Measurements from ENCODE around the gene CCDC175. TPM values are rescaled to one million over a fixed set of nuclear protein-coding genes. Genes with fewer than 3 reads are reported as not detected.

Gene CCDC175
- total RNA-seq, result 0.58 TPM

DNA sequence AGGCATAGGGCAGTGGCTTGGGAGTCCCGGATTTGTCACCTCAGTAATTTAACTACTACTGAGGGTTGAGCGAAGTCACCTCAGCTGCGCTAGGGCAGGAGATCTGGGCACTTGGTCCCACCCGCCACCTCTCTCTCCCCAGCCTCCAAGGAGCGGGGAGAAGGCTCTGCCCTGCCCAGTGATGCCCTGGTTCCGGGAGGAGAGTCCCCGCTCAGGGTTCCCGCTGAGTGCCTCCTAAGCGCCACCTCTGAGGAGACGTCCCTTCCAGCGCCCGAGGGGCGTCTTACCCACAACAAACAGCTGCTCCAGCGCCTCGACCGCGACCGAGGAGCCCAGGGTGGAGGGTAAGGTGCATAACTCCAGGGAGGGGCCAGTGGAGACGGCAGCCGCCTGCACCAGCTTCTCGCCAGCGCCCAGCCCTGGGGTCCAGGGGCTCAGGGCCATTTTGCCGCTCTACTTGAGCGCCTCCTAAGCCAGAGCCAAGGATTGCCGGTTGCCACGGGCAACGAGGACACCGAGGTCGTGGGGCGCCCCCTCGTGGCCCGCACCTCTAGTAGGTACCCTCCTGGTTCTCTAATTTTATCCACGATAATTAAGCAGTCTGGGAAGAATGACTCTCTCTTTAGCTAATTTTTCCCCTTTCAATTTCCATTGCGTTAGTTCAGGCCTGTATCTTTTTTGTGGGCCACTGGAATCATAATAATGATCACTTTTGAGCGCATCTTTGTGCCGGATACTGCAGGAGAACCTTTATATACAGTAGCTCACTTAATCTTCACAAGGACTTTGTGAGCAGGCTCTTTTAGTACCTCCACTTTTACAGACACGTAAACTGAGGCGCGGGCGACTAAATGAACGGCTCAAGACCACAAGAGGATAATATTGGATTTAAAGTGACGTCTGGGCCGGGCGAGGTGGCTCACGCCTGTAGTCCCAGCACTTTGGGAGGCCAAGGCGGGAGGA lies at the start of gene CCDC175:
CCDC175 (minus strand) TSS at position 481 of the 963 bp plus-strand sequence; CDS start at position 444, 37 bp downstream.
- peak; percentile 86 for DNase-seq (ENCODE audit: low spot score)

DNA sequence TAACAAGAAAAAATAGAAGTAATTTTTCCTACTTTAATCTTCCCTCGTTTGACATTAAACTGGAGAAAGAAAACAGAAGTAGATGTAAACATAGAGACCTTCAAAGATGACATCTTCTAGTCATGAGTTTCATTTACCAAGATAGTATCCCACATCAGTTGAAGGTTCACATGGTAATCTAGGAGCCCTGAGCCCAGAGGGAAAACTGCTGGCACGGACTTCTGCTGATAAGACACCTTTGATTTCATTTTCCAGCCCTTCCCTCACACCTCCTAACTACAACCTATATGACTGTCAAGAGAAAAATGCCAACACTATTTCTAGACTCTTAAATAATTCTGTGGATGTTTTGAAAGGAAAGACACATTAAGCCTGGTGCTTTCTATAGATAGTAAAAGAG lies 46.0 kb upstream of the CCDC175 start:
- DNase-seq (ENCODE audit: low spot score), result no peak

DNA sequence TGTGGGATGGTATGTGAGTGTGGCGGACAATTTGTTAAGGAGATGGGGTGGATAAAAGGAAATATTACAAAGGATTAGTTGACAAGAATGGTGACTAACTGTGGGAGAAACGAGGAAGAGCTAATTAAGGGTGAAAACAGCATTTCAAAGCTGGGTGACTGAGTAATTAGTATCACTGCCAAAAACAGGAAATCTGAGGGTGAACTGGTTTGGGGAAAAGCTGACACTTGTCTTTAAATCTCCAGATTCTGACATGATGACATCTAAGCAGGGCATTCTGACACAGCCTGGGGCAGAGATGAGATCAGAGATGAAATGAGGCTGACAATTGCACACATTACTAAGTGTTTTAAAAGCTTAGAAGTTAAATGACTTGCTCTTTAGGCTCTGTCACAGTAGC lies 42.4 kb upstream of the CCDC175 start:
- no peak for DNase-seq (ENCODE audit: low spot score)

DNA sequence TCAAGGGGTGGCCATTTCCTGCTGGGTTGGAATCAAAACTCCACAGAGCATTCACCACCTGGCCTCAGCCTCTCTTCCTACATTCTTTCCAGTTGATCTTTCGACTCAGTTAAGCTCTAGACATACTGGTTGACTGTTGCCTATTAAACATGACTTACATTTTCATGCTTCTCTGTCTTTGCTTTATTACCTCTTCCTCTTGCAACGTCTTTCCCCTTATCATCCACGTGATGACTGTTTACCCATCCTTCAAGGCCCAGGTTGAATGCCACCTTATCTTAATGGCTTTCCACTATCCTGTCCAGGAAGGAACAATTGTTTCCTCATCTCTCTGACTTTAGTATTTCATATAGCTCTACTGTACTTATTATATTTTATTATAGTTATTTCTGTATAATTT lies 24.4 kb upstream of the CCDC175 start:
- no peak for DNase-seq (ENCODE audit: low spot score)

DNA sequence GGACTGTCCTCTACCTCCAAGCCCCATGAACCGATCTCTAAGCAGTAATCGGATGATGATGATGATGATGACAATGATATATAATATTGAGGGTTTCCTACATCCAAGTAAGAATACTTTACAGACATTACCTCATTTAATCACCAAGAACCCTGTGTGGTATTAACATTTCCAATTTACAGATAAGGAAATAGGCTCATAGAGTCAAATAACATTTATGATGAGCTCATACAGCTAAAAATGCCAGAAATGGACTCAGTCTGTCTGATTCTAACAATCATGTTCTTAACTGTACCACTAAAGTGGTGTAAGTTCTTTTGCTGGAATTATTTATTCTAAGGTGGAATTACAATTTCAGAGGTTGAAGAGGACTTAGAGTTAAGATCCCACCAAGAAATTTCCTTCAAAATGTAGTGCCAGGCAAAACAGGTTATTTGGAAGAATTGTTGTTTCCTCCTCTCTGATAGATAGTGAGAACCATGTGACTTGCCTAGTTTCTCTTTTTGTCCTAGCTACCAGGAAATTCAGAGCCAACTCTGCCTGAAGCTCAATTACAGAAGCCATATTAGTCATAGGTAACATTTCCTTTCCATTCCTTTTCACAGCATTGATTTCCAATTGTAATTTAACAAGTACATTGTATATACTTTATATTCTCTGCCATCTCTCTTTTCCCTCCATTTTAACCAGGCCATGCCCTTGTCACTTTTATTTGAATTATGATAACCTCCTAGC lies 23.8 kb upstream of the CCDC175 start:
- no peak for DNase-seq (ENCODE audit: low spot score)

DNA sequence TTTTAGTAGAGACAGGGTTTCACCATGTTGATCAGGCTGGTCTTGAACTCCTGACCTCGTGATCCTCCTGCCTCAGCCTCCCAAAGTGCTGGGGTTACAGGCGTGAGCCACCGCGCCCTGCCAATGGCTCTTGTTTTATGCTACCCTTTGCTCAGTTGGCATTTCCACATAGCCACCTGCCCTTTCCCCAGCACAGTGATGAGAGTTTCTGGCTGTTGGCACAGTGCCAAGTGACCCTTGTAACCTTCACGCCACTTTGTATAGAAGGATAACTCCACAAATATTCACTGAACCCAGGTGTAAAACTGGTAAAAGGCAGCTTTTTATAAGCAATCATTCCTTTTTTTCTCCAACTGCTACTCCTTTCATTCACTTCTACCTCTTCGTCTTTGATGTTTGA lies 18.5 kb upstream of the CCDC175 start:
- no peak for DNase-seq (ENCODE audit: low spot score)

DNA sequence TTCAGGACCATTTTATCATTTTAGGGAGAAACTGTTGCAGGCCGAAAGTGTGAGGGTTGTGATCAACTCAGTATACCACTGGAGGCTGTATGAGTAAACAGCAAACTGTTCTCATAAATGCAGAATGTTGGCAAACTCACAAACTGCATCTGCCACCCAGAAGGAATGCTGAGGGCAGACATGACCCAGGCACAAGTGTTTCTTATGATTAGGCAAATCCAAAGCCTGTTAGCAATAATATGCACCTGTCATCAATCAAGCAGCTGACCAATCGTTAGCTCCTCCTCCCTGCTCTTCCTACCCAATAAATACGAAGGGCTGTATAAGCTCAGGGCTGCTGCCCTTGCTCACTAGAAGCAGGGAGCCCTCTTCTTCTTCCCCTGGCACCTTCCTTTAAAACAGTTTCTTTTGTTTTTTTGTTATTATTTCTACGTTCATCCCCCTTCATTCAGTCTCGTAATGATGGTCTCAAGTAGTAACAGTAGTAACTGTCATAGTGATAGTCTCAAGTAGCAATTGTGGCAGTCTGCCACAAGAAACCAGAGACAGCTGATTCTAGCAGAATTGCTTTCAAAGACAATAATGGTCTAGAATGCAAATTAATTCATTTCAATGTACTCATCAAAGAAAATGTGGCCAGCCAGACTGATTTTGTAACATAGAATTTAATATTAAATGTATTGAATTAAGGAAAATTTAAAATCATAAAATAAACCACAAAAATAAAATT lies 15.2 kb upstream of the CCDC175 start:
- DNase-seq (ENCODE audit: low spot score), result no peak

DNA sequence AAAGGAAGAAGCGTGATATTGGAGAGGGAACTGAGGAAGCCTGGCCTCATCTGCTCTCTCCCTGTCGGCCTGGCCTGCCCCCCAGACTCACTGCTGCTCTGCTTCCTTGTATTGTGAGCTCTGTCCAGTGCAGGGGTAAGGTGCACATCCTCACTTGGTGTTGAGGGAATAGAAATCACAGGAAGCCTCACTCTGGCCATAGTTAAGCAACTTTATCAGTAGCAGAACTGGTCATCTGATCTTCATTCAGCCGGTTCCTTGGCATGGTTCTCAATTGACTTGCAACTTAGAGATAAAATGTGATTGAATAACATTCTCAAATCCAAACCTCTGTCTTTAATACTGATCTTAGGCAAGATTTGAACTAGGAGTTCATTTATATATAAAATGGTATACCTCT lies 11.5 kb upstream of the CCDC175 start:
- no peak for DNase-seq (ENCODE audit: low spot score)

DNA sequence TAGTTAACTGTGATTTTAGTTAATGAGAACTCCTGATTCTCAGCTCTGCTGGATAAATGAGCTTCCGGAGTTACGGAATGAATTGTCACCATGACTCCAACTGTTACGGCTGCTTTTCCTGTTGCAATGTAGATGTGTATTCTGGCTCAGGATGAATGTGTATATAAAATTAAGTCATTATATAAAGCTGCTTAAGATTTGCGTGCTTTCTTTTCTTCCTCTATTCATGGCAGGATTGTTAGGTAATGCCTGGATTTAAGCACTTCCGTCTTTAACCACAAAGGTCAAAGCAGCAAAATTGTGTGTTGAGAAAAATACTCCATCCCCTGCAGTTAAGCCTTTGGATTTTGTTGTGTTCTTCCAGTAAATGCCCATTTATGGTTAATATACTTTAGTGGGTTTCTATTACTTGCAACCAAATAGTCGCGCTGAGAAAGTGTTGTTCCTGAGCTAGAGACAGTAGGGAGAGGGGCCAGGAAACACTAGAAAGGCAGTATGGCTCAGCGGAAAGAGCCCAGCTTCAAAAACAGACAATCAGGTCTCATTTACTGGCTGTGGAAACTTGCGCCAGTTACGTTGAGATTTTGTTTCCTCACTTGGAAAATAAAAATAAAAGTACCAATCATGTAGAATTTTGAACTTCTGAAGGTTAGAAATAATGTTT lies 9.4 kb upstream of the CCDC175 start:
- no peak for DNase-seq (ENCODE audit: low spot score)

DNA sequence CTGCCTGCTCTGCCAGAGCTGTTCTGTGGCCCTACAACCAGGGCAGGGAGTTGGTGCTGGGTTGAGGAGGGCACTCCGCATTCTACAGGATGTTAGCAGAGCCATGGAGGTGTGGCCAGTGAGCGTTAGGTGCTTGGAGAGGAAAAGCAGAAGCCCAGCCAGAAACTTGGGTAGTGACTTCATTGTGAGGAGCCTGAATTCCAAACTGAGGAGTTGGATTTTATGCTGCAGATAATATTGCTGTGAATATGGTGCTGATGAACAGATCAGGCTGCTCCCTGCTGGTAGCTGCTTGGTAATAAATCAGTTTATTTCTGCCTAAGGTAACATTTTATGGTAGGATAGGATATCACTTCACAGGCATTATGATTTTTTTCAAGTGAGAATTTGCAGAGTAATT lies 7.1 kb upstream of the CCDC175 start:
- no peak for DNase-seq (ENCODE audit: low spot score)

DNA sequence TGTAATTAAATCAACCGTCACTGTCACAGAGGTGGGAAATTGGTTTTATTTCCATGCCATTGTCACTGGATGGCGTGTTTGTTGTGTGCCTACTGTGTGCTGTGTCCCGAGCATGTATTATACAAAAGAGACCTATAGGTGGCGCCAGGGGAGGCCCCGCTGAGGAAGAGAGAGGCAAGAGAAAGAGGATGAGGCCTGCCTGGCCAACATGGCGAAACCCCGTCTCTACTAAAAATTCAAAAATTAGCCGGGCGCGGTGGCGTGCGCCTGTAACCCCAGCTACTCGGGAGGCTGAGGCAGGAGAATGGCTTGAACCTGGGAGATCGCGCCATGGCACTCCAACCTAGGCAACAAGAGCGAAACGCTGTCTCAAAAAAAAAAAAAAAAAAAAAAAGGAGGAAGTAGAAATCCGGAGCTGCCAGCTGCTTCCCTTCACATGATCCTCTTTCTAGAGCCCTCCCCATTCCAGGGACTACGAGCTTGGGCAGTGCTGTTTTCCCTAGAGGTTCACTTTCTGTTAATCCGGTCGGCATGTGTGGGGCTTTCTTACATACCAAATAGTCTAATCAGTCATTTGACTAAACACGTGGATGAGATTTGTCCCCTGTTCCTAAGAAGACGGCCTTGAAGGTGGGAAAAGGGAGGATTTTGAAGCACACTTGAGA lies 6.4 kb upstream of the CCDC175 start:
- no peak for DNase-seq (ENCODE audit: low spot score)

DNA sequence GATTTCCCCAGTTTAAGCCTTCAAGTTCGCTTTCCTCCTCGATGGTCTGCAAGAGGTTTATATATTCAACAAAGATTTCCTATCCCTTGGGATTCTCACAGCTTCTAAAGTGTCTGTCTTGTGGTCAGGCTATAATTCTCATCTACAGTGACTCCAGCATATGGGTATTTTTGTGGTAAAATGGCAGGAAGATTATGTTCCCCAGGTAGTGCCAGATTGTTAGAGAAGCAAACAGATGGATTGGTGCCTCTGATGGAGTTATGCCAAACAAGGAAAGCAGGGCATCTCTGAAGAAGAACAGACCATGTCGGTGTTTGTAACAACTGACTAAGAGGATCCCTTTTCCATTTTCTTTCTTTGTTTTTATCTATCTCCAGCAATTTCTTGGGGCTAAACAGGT lies 5.5 kb upstream of the CCDC175 start:
- DNase-seq (ENCODE audit: low spot score), result no peak

DNA sequence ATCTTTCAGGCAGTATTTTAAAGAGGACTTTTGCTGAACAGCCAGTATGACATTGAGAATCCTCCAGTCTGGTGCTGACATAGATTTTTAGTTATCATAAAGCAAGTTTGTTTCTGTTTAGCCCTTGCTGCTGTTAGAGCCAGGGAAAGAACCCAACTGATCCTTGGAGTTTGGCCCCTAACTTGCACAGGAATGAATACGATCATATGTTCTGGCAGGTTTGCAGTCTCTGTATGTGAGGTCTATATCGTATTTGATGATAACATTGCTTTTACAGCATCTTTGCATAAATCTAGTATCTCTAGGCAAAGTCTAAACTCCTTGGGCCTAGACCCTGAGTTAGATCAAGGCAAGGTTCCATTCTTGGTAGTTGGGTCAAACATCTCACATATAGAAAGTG lies 4.3 kb upstream of the CCDC175 start:
- no peak for DNase-seq (ENCODE audit: low spot score)

DNA sequence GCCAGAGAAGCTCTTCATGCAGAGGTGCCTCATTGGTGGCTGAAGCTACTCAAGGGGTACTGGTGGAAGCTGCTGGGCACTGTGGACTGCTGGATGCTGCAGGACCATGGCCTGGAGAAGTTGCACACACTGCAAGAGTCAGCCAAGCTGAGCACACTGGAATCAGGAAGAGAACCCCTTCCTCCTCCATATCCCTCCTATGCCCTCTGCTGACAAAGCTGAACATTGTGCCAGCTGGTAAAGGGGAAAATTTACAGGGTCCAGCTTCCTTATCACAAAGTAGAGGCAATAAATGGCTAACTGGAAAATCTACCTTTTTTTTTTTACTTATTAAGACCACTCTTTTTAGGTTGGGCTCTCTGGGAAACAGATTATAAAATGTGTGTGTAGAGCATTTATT lies 6.5 kb downstream of the CCDC175 start:
- no peak for DNase-seq (ENCODE audit: low spot score)

DNA sequence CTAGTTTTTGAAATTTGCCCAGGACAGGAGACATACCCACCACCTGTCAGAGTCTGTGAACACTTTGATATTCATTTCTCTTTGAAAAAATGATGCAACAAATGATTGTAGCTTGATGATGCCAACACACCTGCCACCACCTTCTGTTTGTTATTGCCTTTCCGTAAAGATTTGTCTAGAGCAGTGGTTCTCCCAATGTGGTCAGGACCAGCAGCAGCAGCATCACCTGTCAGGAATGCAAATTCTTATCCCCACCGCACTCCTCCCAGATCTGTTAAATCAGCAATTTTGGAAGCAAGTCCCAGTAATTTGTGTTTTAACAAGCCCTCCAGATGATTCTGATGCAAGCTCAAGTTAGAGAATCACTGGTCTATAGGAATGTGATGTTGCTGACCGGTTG lies 9.9 kb downstream of the CCDC175 start:
- DNase-seq (ENCODE audit: low spot score), result no peak

DNA sequence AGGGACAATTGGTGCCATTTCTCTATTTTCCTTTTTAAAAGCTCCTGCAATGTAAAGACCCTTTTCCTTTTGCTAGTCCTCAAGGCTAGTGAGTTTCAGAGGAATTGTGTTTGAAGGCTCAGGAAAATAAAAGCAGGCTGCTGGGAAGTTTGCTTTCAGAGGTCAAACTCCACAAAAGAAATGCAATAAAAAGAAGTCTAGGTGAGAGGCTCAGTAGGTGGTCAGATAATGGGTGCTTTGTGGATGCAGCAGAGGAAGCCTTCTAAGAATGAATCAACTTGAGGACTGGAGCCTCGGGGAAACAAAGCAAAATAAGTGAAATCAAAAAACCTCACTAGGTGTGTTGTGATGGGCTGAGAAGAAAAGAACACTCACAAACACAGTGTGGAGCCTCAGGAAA lies 10.3 kb downstream of the CCDC175 start:
- no peak for DNase-seq (ENCODE audit: low spot score)

DNA sequence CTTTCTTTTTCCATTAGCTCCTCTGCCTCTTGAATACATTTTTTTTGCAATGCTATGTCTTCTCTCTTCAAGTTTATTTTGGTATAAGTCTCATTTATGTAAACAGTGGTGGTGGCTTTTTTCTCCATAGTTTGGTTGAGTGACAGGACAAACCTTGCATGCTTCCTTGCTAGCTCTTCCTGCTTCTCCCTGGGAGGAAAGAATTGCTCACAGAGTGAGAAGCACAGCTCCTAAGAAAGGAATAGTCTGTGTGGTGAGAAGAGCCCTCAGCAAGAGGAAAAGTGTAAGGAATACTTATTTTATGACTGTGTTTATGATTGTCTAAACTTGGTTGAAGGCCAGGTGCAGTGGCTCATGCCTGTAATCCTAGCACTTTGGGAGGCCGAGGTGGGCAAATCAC lies 11.5 kb downstream of the CCDC175 start:
- DNase-seq (ENCODE audit: low spot score), result no peak

DNA sequence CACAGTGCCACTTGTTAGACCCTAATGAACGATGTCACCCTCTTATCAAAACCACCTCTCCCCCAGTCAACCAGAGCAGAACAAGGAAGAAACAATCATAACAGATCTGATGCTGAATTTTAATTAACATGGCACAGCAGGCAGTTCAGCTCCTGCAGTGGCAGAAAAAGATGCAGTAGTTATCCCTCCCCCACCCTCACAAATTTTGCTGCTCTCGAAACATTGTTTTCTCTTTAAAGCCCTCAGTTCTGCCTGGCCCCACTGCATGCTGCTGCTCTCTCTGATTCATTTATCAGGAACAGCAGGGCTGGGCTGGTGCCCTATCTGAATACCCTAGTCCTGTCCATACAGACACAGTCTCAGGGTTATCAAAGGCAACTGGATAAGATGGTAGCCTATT lies 12.2 kb downstream of the CCDC175 start:
- no peak for DNase-seq (ENCODE audit: low spot score)

DNA sequence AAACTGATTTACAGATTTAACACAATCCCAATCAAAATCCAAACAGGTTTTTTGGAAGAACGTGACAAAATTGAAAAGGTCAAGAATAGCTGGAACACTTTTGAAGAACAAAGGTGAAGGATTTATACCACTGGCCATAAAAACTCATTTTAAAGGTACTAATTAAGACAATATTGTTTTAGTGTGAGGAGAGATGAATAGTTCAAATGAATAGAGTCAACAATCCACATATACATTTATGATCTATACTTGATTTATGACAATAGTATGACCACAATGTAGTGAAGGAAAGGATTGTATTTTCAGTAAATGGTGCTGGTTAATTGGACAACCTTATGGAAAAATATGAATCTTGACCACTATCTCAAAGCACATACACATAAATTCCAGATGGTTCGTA lies 29.3 kb downstream of the CCDC175 start:
- no peak for DNase-seq (ENCODE audit: low spot score)

DNA sequence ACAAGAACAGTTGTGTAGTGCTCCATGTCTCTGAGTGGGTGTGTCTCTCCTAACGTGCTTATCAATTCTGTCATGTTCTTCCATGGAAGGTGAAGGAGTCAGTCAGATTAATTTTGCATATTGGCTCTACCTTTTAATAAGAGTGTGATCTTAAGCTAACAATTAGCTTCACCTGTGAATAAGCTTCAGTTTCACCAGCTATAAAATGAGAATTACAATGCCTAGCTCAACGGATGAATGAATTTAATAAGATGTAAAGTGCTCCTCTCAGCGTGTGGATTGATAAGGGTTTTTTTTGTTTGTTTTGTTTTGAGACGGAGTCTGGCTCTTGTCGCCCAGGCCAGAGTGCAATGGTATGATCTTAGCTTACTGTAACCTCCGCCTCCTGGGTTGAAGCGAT lies 32.7 kb downstream of the CCDC175 start:
- DNase-seq (ENCODE audit: low spot score), result no peak

DNA sequence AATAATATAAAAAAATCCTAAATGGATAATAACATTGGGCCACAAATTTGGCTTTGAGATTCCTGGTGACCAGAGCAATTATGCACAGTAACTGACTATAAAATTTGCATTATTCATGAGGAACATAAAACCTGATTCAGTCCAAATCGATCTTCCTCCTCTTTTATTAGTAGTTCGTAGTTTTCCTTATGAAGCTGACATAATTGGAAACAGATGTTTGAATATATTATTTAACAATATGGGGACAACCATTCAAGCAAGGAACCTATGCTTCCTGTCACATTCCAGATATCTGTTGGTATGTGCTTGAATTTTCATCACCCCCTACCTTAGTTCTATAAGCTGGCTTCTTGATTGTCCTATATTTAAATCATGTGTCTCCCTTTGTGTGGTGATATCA lies 34.9 kb downstream of the CCDC175 start:
- DNase-seq (ENCODE audit: low spot score), result no peak

Measured in mucosa of gallbladder (tissue), 1 donor.